GM21526 (cell line): ENCODE measurements around the gene HACL1.
A peak's percentile ranks its signal among the peaks of the same experiment; 100 is the strongest.
"Not testable (repeated sequence)": the region's sequence is repeated elsewhere in the genome, so short reads cannot be mapped to it uniquely, and the experiment has no call there.

Experiments
- ATAC-seq: cut with Tn5 transposase; IDR thresholded peaks from one replicate; pipeline ENCODE4 v1.9.1; 2021; ENCODE audit warnings: moderate library complexity; ENCODE audit not compliant: unreplicated experiment, low FRiP score

HACL1 gene

GRCh38 chr3:15630646-15631350, 29.4 kb upstream of the HACL1 start:
- no peak for ATAC-seq

- ATAC-seq, result peak; percentile 90
Observed at GRCh38 chr3:15629860-15630597, 28.7 kb upstream of the HACL1 start.

- ATAC-seq, result no peak
Observed at GRCh38 chr3:15628967-15629366, 27.6 kb upstream of the HACL1 start.

- ATAC-seq, result no peak
Observed at GRCh38 chr3:15623535-15624440, 22.4 kb upstream of the HACL1 start.

GRCh38 chr3:15619659-15620464, 18.5 kb upstream of the HACL1 start:
- ATAC-seq, result not testable (repeated sequence)

GRCh38 chr3:15616053-15616452, 14.7 kb upstream of the HACL1 start:
- ATAC-seq, result no peak

- no peak for ATAC-seq
Observed at GRCh38 chr3:15614958-15615357, 13.6 kb upstream of the HACL1 start.

- ATAC-seq, result no peak
Observed at GRCh38 chr3:15612001-15612400, 10.6 kb upstream of the HACL1 start.

GRCh38 chr3:15611018-15611417, 9.6 kb upstream of the HACL1 start:
- no peak for ATAC-seq

- no peak for ATAC-seq
Observed at GRCh38 chr3:15610082-15610759, 8.9 kb upstream of the HACL1 start.

GRCh38 chr3:15606434-15606891, 5.1 kb upstream of the HACL1 start:
- ATAC-seq, result no peak

- not testable (repeated sequence) for ATAC-seq
Observed at GRCh38 chr3:15604584-15604983, 3.2 kb upstream of the HACL1 start.

- ATAC-seq, result not testable (repeated sequence)
Observed at GRCh38 chr3:15602816-15603215, 1.4 kb upstream of the HACL1 start.

- peak; percentile 10 for ATAC-seq
Observed at GRCh38 chr3:15602146-15602536, 772 bp upstream of the HACL1 start.

- peak; percentile 25 for ATAC-seq
Observed at GRCh38 chr3:15601046-15601398, 347 bp downstream of the HACL1 start.

GRCh38 chr3:15595955-15596354, 5.4 kb downstream of the HACL1 start:
- no peak for ATAC-seq

GRCh38 chr3:15592968-15593367, 8.4 kb downstream of the HACL1 start:
- ATAC-seq, result no peak

GRCh38 chr3:15591928-15592327, 9.4 kb downstream of the HACL1 start:
- ATAC-seq, result no peak

- ATAC-seq, result no peak
Observed at GRCh38 chr3:15591242-15591641, 10.1 kb downstream of the HACL1 start.
